HG03045 (cell line): ENCODE results near the gene PPP1R1C.
"Not testable (repeated sequence)": the region's sequence is repeated elsewhere in the genome, so short reads cannot be mapped to it uniquely, and the experiment has no call there.

Experiments
- ATAC-seq: cut with Tn5 transposase; IDR thresholded peaks from one replicate; pipeline ENCODE4 v1.9.1; 2021; ENCODE audit warnings: mild to moderate bottlenecking, moderate library complexity; ENCODE audit not compliant: unreplicated experiment

Gene PPP1R1C

GRCh38 chr2:181985632-181986205 lies at the start of gene PPP1R1C:
PPP1R1C (plus strand) TSS chr2:181985853; CDS start chr2:181986111, 258 bp downstream.
- ATAC-seq = no peak

- no peak for ATAC-seq
Measured at GRCh38 chr2:181937473-181937872, 48.2 kb upstream of the PPP1R1C start.

- no peak for ATAC-seq
Measured at GRCh38 chr2:181943411-181944124, 42.1 kb upstream of the PPP1R1C start.

GRCh38 chr2:181944164-181944913 lies 41.3 kb upstream of the PPP1R1C start:
- no peak for ATAC-seq

- ATAC-seq = no peak
Measured at GRCh38 chr2:181944914-181945291, 40.8 kb upstream of the PPP1R1C start.

- no peak for ATAC-seq
Measured at GRCh38 chr2:181946444-181947127, 39.1 kb upstream of the PPP1R1C start.

GRCh38 chr2:181947273-181947672 lies 38.4 kb upstream of the PPP1R1C start:
- no peak for ATAC-seq

GRCh38 chr2:181948227-181948626 lies 37.4 kb upstream of the PPP1R1C start:
- ATAC-seq = no peak

GRCh38 chr2:181949047-181949446 lies 36.6 kb upstream of the PPP1R1C start:
- no peak for ATAC-seq

GRCh38 chr2:181952404-181953226 lies 33.0 kb upstream of the PPP1R1C start:
- ATAC-seq = no peak

GRCh38 chr2:181953881-181954537 lies 31.6 kb upstream of the PPP1R1C start:
- ATAC-seq = no peak

- ATAC-seq = no peak
Measured at GRCh38 chr2:181954538-181954883, 31.1 kb upstream of the PPP1R1C start.

- no peak for ATAC-seq
Measured at GRCh38 chr2:181955010-181955409, 30.6 kb upstream of the PPP1R1C start.

- not testable (repeated sequence) for ATAC-seq
Measured at GRCh38 chr2:181955866-181956265, 29.8 kb upstream of the PPP1R1C start.

GRCh38 chr2:181957668-181958067 lies 28.0 kb upstream of the PPP1R1C start:
- no peak for ATAC-seq

GRCh38 chr2:181958726-181959125 lies 26.9 kb upstream of the PPP1R1C start:
- no peak for ATAC-seq

GRCh38 chr2:181959508-181959907 lies 26.1 kb upstream of the PPP1R1C start:
- no peak for ATAC-seq

- not testable (repeated sequence) for ATAC-seq
Measured at GRCh38 chr2:181961167-181961566, 24.5 kb upstream of the PPP1R1C start.

- ATAC-seq = no peak
Measured at GRCh38 chr2:181962142-181962541, 23.5 kb upstream of the PPP1R1C start.

GRCh38 chr2:181970160-181970794 lies 15.4 kb upstream of the PPP1R1C start:
- ATAC-seq = no peak
